ENCODE data around the gene DGKG.

DNA sequence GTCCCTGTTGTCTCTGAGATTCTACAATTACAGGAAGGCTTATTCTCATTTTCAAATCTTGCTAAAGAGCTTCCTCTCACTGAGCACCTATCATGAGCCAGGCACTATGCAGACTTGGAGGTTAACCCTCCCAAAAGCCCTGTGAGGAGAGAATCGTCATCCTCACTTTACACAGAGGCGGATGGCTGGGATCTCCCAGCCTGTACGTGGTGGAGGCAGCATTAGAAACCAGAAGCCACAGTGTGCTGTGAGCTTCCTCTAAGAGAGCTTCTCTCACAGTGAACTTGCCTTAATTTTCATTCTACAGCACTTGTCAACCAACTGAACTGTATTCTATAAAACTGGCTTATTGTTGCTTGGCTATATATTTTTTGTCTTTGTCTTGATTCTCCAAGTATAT lies 6.1 kb upstream of the DGKG start:
- TF ChIP-seq YY1 (IDR thresholded peaks at IDR 0.05; ENCODE audit: insufficient read depth, insufficient read length): no peak
- TF ChIP-seq SUZ12 (IDR thresholded peaks at IDR 0.05; ENCODE audit: extremely low read depth, insufficient read depth, insufficient read length): no peak
- TF ChIP-seq ZNF274 (IDR thresholded peaks at IDR 0.05; ENCODE audit: low read depth, low read length): no peak

Measured in NT2/D1 (cell line).